Measurements from ENCODE around the gene GNAI3. TPM values are rescaled to one million over a fixed set of nuclear protein-coding genes. Genes with fewer than 3 reads are reported as not detected.

GNAI3 gene
- total and polyA plus RNA-seq, 2 of the 8 experiments (the other 6 are each of a cell fraction or from before 2014, with no cell fraction given), result 4.0 to 9.8 TPM

DNA sequence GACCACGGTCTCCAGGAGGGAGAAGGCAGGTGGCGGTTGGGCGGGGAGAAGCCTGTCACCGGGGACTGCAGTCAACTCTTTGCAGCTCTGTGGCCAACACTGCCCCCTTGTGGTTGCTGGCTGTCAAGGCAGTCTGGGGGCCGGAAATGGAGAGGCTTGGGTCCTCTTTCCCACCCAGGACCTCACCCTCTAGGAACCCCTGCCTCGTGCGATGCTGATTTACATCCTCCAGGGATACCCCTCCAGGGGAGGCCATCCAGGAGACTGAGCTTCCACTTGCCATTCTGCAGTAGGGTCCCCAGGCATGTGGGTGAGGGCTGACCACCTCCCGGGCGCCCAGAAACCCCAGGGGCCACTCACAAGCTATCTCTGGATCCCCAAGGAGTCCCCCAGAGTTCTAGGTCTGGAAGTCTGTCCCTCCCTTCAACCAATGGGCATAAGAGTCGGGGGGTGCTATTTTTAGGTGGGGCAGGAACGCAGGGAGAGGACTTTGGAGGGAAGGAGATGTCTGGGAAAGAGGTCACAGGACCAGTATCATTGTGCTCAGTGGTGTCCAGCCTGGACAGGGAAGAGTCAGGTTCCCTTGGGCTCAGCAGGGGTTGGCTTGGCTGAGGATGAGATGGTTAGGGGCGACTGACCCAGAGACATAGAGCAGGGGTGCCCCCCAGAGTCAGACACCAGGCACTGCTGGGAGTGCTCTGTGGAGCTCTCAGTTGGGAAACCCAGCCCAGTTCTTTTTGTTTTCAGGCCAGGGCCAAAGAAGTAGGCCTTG is 15.9 kb upstream of the GNAI3 start:
- Histone ChIP-seq H3K27ac (ENCODE audit: low read depth, low read length) (no peak overlapping the region), H2BK12ac (ENCODE audit: low read depth, low read length) (no peak overlapping the region)
- TF ChIP-seq GABPA (IDR thresholded peaks at IDR 0.05; ENCODE audit: borderline replicate concordance, insufficient read depth, low read length), result no peak
- TF ChIP-seq, protein P1, sequence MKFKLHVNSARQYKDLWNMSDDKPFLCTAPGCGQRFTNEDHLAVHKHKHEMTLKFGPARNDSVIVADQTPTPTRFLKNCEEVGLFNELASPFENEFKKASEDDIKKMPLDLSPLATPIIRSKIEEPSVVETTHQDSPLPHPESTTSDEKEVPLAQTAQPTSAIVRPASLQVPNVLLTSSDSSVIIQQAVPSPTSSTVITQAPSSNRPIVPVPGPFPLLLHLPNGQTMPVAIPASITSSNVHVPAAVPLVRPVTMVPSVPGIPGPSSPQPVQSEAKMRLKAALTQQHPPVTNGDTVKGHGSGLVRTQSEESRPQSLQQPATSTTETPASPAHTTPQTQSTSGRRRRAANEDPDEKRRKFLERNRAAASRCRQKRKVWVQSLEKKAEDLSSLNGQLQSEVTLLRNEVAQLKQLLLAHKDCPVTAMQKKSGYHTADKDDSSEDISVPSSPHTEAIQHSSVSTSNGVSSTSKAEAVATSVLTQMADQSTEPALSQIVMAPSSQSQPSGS (IDR thresholded peaks at IDR 0.05; ENCODE audit: low read length), result 0 out of 2 replicates have a peak, but pooled peaks have one; percentile 63
- TF ChIP-seq CHD1 (IDR thresholded peaks at IDR 0.05; ENCODE audit: low read depth, low read length), result no peak; the same call in 1 of the 2 replicates
- no peak for TF ChIP-seq SIRT6 (IDR thresholded peaks at IDR 0.05; ENCODE audit: low read length)
- TF ChIP-seq, protein P2, sequence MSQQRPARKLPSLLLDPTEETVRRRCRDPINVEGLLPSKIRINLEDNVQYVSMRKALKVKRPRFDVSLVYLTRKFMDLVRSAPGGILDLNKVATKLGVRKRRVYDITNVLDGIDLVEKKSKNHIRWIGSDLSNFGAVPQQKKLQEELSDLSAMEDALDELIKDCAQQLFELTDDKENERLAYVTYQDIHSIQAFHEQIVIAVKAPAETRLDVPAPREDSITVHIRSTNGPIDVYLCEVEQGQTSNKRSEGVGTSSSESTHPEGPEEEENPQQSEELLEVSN (IDR thresholded peaks at IDR 0.05), result peak; percentile 49
- TF ChIP-seq, protein P3, sequence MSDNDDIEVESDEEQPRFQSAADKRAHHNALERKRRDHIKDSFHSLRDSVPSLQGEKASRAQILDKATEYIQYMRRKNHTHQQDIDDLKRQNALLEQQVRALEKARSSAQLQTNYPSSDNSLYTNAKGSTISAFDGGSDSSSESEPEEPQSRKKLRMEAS (IDR thresholded peaks at IDR 0.05), result peak; percentile 51; the same call in 1 of the 2 replicates
- peak; percentile 57; the same call in 1 of the 2 replicates for TF ChIP-seq KDM1A (IDR thresholded peaks at IDR 0.05; ENCODE audit: borderline replicate concordance, low read length)

More for the DNA sequence above, 15.9 kb upstream of the GNAI3 start:
- Histone ChIP-seq H3K79me1 (ENCODE audit: low read depth, low read length) (no peaks in the 10 kb centered on the region), H2BK5ac (ENCODE audit: low read depth, low read length) (no peak overlapping the region), H3K14ac (ENCODE audit: insufficient read length) (no peak overlapping the region), H3K4me1 (replicated peaks in 1 of 4; ENCODE audit: control insufficient read depth in 3 of 4, insufficient read depth in 4 of 4, low read length in 3 of 4) (peaks cover 0 to 3% (median 1%) of the 10 kb centered on the region in 4 experiments; a peak in 4 of 7 replicates), H4K8ac (ENCODE audit: extremely low read depth, insufficient read depth, low read length) (no peak overlapping the region; the same call in 1 of the 2 replicates), H3K4ac (replicated peaks; ENCODE audit: insufficient read length, low read depth, low read length) (peak overlapping the region; percentile 87), H2AFZ (ENCODE audit: low read length) (peak overlapping the region; percentile 80), H3K36me3 (ENCODE audit: control insufficient read depth in 2 of 4, insufficient read depth in 4 of 4, low read length in 3 of 4) (no peaks in the 10 kb centered on the region), H3K27me3 (replicated peaks in 1 of 4; ENCODE audit: control insufficient read depth in 3 of 4, extremely low read depth in 1 of 4, insufficient read depth in 3 of 4, low read length in 3 of 4) (no peaks in the 10 kb centered on the region), H4K5ac (ENCODE audit: insufficient read length, low read depth, low read length) (no peak overlapping the region), H3K56ac (replicated peaks; ENCODE audit: insufficient read length, low read depth, low read length) (no peak overlapping the region), H3K79me2 (ENCODE audit: control insufficient read depth in 1 of 2, insufficient read depth in 2 of 2, low read length in 2 of 2) (no peaks in the 10 kb centered on the region), H3K23ac (ENCODE audit: insufficient read length) (no peak overlapping the region), H2BK15ac (ENCODE audit: low read length) (no peak overlapping the region; the same call in 1 of the 2 replicates), H4K91ac (replicated peaks; ENCODE audit: insufficient read length, low read length) (peak overlapping the region; percentile 77), H2BK20ac (ENCODE audit: low read length) (no peak overlapping the region), H3K18ac (ENCODE audit: extremely low read depth, low read length) (no peak overlapping the region), H3K4me3 (ENCODE audit: extremely low read depth in 1 of 4, insufficient read depth in 2 of 4, low read depth in 3 of 4, low read length in 4 of 4) (peak overlapping the region in 2 of 4 experiments; percentile 10 to 40; a peak in 1 of 8 replicates), H3K23me2 (ENCODE audit: low read depth, low read length) (no peaks in the 10 kb centered on the region; the same call in 1 of the 2 replicates), H3K9ac (replicated peaks in 1 of 4; ENCODE audit: extremely low read depth in 1 of 4, low read depth in 3 of 4, low read length in 3 of 4) (no peak overlapping the region; a peak in 1 of 7 replicates), H4K20me1 (replicated peaks in 1 of 2; ENCODE audit: control insufficient read depth in 1 of 2, insufficient read depth in 2 of 2, low read length in 2 of 2) (no peaks in the 10 kb centered on the region), H2BK120ac (replicated peaks; ENCODE audit: low read depth, low read length) (no peak overlapping the region), H3K9me3 (ENCODE audit: insufficient read depth in 2 of 2, low read depth in 1 of 2, low read length in 1 of 2) (no peaks in the 10 kb centered on the region), H2AK5ac (ENCODE audit: low read depth, low read length) (no peak overlapping the region), H3K4me2 (ENCODE audit: insufficient read depth in 1 of 2, low read depth in 2 of 2, low read length in 2 of 2) (peak overlapping the region in 1 of 2 experiments; percentile 56; a peak in 1 of 4 replicates)
- CTCF ChIA-PET (ENCODE audit: partially characterized antibody), result interaction anchor here (0.6 to 26.3 kb wide), 77 partner anchors 10 to 482 kb away, joined by 3 to 1755 read pairs (median 4); partner anchors contain the start of genes AMIGO1, ATXN7L2, CYB561D1 and GPR61
- FAIRE-seq, result no peak
- POLR2A ChIA-PET (ENCODE audit: partially characterized antibody), result interaction anchor here (0.7 to 2.8 kb wide), 12 partner anchors 8 to 292 kb away, joined by 3 to 20 read pairs (median 5); partner anchors contain the start of genes AMIGO1, ATXN7L2, CYB561D1 and GNAI3
- WGBS, 2 experiments (ENCODE audit: extremely low coverage in 1 of 2, insufficient coverage in 1 of 2, insufficient read length in 1 of 2, insufficient replicate concordance in 2 of 2, low coverage in 1 of 2, low lambda C conversion rate in 2 of 2, missing lambda C conversion rate in 1 of 2), result 33% methylated on average over 12 of the region's 12 CpGs; no CpG with 5 or more reads in 1 of the 2 experiments
- DNase-seq (ENCODE audit: low read depth in 1 of 2, low spot score in 2 of 2), result peak in 1 of 2 experiments; percentile 97

Measured in H1 (cell line).